ENCODE data around the gene MGA.

GRCh38 chr15:41820791-41821423 lies 160.7 kb downstream of the MGA start:
- TF ChIP-seq CTCF (IDR thresholded peaks at IDR 0.05) = no peak
- TF ChIP-seq POLR2A (IDR thresholded peaks at IDR 0.05) = no peak

Data from breast epithelium (tissue), 3 donors.